Right lobe of liver (tissue), 6 donors: ENCODE results near the gene THSD7B. TPM values are rescaled to one million over a fixed set of nuclear protein-coding genes. Genes with fewer than 3 reads are reported as not detected.

ENCODE experiments used
- ATAC-seq, 4 donors: fragments of 200-7000 bp; cut with Tn5 transposase; one replicate each; pipeline ENCODE4 v1.9.1; 2020; ENCODE audit warnings: mild to moderate bottlenecking in 4 of 4, moderate library complexity in 4 of 4
- DNase-seq, 3 donors: peaks; one replicate each; pipeline ENCODE4 v3.0.0-alpha.2; 2020
- H3K27ac ChIP-seq, 3 donors: fragments of 200-600 bp; one replicate each; pipeline ENCODE4 v1.8.0; 2022
- H3K27me3 ChIP-seq, 2 donors: fragments of 200-600 bp; one replicate each; pipeline ENCODE4 v1.8.0; 2022
- H3K36me3 ChIP-seq, 4 donors: fragments of 200-600 bp; sonication (generic) in 1 of 4; one replicate each; pipeline versions ENCODE4 v1.5.1 to v1.8.0; 2017 to 2022; ENCODE audit warnings: control low read depth in 1 of 4
- H3K4me1 ChIP-seq, 4 donors: fragments of 200-600 bp; sonication (generic) in 1 of 4; one replicate each; pipeline versions ENCODE4 v1.5.1 to v1.8.0; 2017 to 2022; ENCODE audit warnings: control low read depth in 1 of 4
- H3K4me3 ChIP-seq, 3 donors: fragments of 200-600 bp; one replicate each; pipeline ENCODE4 v1.8.0; 2022
- H3K9me3 ChIP-seq, 4 donors: fragments of 200-600 bp; sonication (generic) in 1 of 4; one replicate each; pipeline versions ENCODE4 v1.5.1 to v1.8.0; 2017 to 2022; ENCODE audit warnings: control low read depth in 1 of 4
- CTCF ChIP-seq, 4 donors: fragments of 200-600 bp in 3 of 4; fragments of 450-650 bp in 1 of 4; IDR thresholded peaks; one replicate each; pipeline versions ENCODE4 v1.5.1 to v1.8.0; 2016 to 2022; ENCODE audit warnings: antibody characterized with exemption in 4 of 4, mild to moderate bottlenecking in 2 of 4
- POLR2A ChIP-seq: fragments of 450-650 bp; IDR thresholded peaks from one replicate; pipeline ENCODE4 v1.6.1; 2017; ENCODE audit warnings: antibody characterized with exemption, mild to moderate bottlenecking
- WGBS: methylation state at CpG from one replicate; pipeline ENCODE4 v1.1.6; 2018; ENCODE audit warnings: low coverage, low lambda C conversion rate; ENCODE audit not compliant: insufficient coverage; ENCODE audit errors: missing lambda C conversion rate; 5-methylcytosine and 5-hydroxymethylcytosine counted together
- intact Hi-C, 2 donors: fragments of 100-400 bp; cut with DNase I; formaldehyde crosslinking; loops; one replicate each; pipeline versions ENCODE4 v1.11.2 to v1.14.1; 2022
- total RNA-seq, 6 experiments: library from RNA; depleted of rRNA in 2 of 6; stranded (reverse); fragments of >200 nt in 2 of 6; fragmentation: NEBNext Ultra II Directional in 3 of 6; extraction: Animal tissue kit (Norgen Biotek cat#: 25700) in 3 of 6; gene quantifications; one replicate each; pipeline versions ENCODE4 v1.1.0 to v1.2.4, GENCODE V29; 2016 to 2023
- donor health status: DM: no; HTN: yes; CAD: no.
- donor health status: DM: no; HTN: no; CAD: no.
- donor health status: DM: no; HTN: no; CAD: no.
- donor health status: DM: no; HTN: yes; CAD: no.
- donor health status: DM: no; HTN: yes; CAD: no.

The THSD7B gene
- total RNA-seq, 6 experiments from 2014 or later, result 0.07 to 0.89 (median 0.24) TPM

GRCh38 chr2:137231628-137232027 is 466.3 kb downstream of the THSD7B start:
- Histone ChIP-seq H3K9me3 (no peaks in the 10 kb centered on the region), H3K4me3 (no peak overlapping the region), H3K27ac (no peak overlapping the region), H3K36me3 (no peaks in the 10 kb centered on the region), H3K4me1 (no peaks in the 10 kb centered on the region), H3K27me3 (no peaks in the 10 kb centered on the region)
- ATAC-seq (no peak), DNase-seq (no peak)
- TF ChIP-seq POLR2A (no peak), CTCF (IDR thresholded peaks at IDR 0.05) (no peak)
- 52% methylated on average over 4 of the region's 4 CpGs for WGBS
- intact Hi-C loops, result no loop called here

- H3K27me3 ChIP-seq, result no peaks in the 10 kb centered on the region
- ATAC-seq (no peak), DNase-seq (no peak)
- TF ChIP-seq CTCF (IDR thresholded peaks at IDR 0.05) (no peak), POLR2A (no peak)
- H3K4me3 ChIP-seq, result no peak overlapping the region
- H3K9me3 ChIP-seq, result no peaks in the 10 kb centered on the region
- H3K27ac ChIP-seq, result no peak overlapping the region
- 61% methylated on average over 2 of the region's 2 CpGs for WGBS
- H3K36me3 ChIP-seq, result no peaks in the 10 kb centered on the region
- no peaks in the 10 kb centered on the region for H3K4me1 ChIP-seq
- intact Hi-C loops, result no loop called here
Measured at GRCh38 chr2:137232076-137232475, 466.7 kb downstream of the THSD7B start.

- DNase-seq, result no peak
- no peak overlapping the region for H3K27ac ChIP-seq
- H3K36me3 ChIP-seq, result no peaks in the 10 kb centered on the region
- WGBS, result 42% methylated on average over 3 of the region's 3 CpGs
- intact Hi-C loops, result no loop called here
- ATAC-seq, result no peak
- no peaks in the 10 kb centered on the region for H3K4me1 ChIP-seq
- H3K4me3 ChIP-seq, result no peak overlapping the region
- H3K27me3 ChIP-seq, result no peaks in the 10 kb centered on the region
- TF ChIP-seq CTCF (IDR thresholded peaks at IDR 0.05), result no peak
- TF ChIP-seq POLR2A, result no peak
- no peaks in the 10 kb centered on the region for H3K9me3 ChIP-seq
Measured at GRCh38 chr2:137233091-137233490, 467.7 kb downstream of the THSD7B start.

GRCh38 chr2:137237055-137237454 is 471.7 kb downstream of the THSD7B start:
- Histone ChIP-seq H3K4me1 (no peaks in the 10 kb centered on the region), H3K4me3 (no peak overlapping the region), H3K27ac (no peak overlapping the region), H3K36me3 (no peaks in the 10 kb centered on the region), H3K27me3 (no peaks in the 10 kb centered on the region), H3K9me3 (no peaks in the 10 kb centered on the region)
- intact Hi-C loops, result no loop called here
- DNase-seq, result no peak
- WGBS, result 53% methylated on average over 4 of the region's 4 CpGs
- TF ChIP-seq CTCF (IDR thresholded peaks at IDR 0.05) (no peak), POLR2A (no peak)
- ATAC-seq, result no peak

DNA sequence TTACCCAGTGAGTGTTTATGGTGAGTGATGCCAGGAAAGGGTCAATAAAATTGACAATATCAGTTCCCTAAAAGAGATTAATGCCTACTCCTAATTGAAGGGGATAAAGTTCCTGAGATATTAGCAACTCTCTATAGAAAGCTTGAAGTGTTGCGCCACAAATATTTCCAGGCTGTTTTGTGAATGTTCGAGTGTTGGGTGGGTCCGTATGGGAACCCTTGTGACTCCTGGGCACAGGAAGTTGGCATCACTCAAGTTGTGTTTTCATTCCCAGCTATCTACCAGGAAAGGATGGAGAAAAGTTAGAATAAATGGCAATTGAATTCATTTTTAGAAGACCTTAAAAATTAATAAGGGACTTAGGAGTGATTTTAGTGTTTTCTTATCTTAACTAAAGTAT is 472.7 kb downstream of the THSD7B start:
- intact Hi-C loops, result no loop called here
- no peak overlapping the region for H3K4me3 ChIP-seq
- no peaks in the 10 kb centered on the region for H3K27me3 ChIP-seq
- no peaks in the 10 kb centered on the region for H3K36me3 ChIP-seq
- whole genome bisulfite sequencing, result 68% methylated on average over 3 of the region's 3 CpGs
- no peak overlapping the region for H3K27ac ChIP-seq
- ATAC-seq (no peak), DNase-seq (no peak)
- TF ChIP-seq CTCF (IDR thresholded peaks at IDR 0.05), result no peak
- TF ChIP-seq POLR2A, result no peak
- H3K4me1 ChIP-seq, result no peaks in the 10 kb centered on the region
- no peaks in the 10 kb centered on the region for H3K9me3 ChIP-seq
